Fibroblast of skin of abdomen (primary cell): ENCODE measurements around the gene RASL10B.
A peak's percentile ranks its signal among the peaks of the same experiment; 100 is the strongest.
"Not testable (repeated sequence)": the region's sequence is repeated elsewhere in the genome, so short reads cannot be mapped to it uniquely, and the experiment has no call there.

Source experiments
- DNase-seq: peaks from one replicate; pipeline ENCODE4 v3.0.0-alpha.2; 2013

The RASL10B gene

DNA sequence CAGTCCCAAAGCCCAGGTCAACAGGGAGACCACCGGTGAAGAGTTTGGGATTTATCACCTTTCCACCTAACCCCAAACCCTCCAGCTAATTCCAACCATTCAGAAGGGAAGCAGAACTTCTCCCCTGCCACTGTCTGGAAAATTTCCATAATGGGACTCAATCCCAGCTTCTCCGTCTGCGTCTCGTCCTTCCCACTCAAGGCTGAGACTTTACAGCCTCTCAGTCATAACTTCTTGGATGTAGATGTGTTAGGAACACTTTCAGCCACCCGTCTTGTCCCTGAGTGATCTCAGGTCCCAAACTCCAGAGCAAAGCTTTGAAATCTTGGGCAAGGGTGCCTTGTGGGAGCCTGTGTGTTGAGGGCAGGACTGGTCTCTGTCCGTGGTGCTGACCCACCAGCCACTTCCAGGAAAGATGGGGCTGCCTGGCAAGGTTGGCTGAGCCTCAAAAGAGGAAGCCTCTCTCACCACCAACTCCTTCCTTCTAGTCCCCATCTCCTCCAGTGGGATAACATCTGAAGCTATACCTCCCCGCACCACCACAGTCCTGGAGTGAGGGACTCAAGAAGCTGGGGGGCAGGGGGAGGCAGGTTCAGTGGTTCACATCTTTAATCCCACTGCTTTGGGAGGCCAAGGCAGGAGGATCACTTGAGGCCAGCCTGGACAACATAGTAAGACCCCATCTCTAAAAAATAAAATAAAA lies 12.3 kb downstream of the RASL10B start:
- peak; percentile 25 for DNase-seq

- DNase-seq: no peak
Observed at GRCh38 chr17:35744830-35745229, 13.4 kb downstream of the RASL10B start.

- DNase-seq: no peak
Observed at GRCh38 chr17:35745246-35745645, 13.8 kb downstream of the RASL10B start.

- no peak for DNase-seq
Observed at GRCh38 chr17:35745749-35746320, 14.4 kb downstream of the RASL10B start.

DNA sequence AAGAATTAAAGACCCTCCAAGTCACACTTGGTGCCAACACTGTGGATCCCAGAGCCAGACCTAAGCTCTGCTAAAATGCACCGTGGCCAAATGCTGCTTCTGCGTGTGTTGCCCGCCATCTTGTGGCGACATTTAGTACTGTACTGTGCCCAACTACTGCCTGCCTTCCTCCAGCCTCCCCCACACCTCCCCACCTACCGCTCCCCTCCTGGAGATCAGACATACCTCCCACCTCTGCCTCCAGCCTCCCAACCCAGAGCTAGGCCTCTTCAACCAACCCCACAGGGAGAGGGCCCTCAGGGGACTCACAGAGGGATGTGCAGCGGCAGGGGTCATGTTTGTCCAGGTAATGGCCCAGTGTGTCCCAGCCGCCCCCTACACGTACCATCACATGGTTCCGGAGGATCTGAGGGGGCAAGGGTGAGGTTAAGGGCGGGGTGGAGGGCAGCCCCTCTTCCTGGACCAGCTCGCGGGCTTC lies 16.1 kb downstream of the RASL10B start:
- DNase-seq: peak; percentile 68

DNA sequence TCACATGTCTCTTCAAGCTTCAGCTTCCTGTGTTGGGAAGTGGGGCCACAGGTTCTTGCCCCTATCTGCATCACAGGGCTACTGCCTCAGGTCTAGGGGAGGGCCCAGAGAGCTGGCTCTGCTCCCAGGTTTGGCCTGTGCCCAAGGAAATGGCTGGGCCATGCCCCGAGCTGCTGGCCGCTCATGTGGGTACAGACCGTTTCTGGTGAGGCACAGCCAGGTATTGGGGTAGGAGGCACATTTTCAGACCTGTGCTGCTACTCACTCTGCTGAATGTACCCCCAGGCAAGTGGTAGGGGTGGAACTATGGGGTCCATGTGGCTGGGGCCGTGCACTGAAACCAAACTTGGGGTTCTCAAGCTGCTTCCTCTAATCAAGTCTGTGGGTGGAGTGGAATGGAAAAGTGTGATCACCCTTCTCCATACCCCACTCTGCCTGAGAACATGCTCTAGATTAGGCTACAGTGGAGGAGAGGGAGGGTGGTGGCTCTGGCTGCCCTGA lies 17.0 kb downstream of the RASL10B start:
- no peak for DNase-seq

DNA sequence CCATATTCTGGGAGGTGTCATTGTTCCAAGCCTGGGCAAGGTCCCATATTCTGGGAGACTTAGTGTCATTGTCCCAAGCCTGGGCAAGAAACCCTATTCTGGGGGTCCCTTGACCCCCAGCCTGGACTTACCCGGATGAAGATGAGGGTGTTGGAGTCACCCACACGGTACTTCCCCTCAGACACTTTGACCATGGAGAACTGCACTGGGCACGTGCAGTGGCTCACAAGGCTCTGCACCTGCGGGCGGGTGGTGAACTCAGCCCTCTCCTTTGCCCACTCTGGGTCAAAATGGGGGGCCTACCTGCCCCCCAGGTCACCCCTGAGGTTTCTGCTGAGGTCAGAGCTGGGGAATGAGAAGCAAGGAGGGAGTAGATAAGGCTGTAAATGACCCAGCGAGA lies 17.5 kb downstream of the RASL10B start:
- DNase-seq: no peak

DNA sequence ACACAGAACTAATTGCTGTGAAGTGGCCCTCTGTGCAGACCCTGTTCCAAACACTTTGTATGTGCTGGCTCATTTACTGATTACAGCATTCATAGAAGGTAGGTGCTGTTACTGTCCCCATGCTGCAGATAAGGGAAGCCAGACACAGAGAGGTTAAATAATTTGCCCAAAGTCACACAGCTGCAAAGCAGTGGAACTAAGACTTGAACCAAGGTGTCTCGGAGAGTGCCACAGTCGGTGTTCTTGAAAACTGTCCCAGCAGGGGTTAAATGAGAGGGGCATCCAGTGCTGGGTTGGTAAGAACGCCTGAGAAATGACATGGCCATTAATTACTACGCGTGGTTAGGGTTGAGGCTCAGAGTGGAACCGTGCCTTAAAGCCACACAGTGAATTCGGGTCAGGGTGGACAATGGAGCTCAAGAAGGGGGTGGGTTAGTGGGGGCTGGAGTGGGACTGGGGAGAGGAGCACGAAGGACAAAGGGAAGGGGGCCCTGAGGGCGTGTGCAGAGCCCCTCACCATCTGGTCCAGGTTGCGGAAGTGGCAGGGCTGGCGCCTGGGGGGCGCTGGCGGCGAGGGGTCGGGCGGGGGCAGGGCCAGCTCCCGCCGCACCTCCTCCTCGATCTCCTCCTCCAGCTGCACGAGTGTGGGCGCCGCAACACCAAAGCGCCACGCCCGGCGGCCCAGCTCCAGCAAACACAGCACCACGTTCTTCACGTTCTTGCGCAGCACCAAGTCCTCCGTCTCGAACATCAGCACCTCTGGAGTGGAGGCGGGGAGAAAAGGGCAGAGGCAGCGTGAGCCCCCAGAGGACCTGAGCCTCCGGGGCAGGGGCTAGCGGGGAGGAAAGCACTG lies 18.3 kb downstream of the RASL10B start:
- peak; percentile 27 for DNase-seq

GRCh38 chr17:35750526-35751395 lies 19.3 kb downstream of the RASL10B start:
- DNase-seq: no peak

DNA sequence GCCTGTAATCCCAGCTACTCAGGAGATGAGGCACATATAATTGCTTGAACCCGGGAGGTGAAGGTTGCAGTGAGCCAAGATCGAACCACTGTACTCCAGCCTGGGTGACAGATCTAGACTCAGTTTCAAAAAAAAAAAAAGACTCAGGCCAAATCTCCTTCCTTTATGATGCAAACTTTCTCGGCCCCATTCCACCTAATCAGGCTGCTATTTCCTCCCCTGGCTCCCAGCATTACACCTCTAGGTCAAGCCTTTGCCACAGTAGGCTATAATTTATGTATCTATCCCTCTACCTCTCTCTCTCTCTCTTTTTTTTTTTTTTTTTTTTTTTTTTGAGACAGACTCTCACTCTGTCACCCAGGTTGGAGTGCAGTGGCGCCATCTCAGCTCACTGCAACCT lies 20.1 kb downstream of the RASL10B start:
- not testable (repeated sequence) for DNase-seq

DNA sequence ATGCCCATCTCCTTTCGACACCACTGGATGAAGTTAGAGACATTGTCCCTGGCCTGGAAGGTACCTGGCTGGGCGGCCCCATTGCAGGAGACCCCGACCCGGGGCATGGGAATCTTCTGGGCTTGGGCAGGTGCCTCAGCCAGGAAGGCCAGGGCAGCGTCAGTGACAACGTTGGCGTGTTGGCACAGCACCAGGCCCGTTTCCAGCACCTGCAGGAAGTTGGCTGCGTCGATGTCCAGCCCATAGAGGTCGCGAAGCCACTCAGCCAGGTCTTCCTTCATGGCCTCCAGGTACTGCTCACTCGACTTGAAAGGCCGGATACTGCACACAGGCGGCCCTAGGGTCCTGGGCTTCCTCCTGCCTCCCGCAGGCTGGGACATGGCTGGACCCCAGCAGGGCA lies 21.0 kb downstream of the RASL10B start:
- DNase-seq: no peak

DNA sequence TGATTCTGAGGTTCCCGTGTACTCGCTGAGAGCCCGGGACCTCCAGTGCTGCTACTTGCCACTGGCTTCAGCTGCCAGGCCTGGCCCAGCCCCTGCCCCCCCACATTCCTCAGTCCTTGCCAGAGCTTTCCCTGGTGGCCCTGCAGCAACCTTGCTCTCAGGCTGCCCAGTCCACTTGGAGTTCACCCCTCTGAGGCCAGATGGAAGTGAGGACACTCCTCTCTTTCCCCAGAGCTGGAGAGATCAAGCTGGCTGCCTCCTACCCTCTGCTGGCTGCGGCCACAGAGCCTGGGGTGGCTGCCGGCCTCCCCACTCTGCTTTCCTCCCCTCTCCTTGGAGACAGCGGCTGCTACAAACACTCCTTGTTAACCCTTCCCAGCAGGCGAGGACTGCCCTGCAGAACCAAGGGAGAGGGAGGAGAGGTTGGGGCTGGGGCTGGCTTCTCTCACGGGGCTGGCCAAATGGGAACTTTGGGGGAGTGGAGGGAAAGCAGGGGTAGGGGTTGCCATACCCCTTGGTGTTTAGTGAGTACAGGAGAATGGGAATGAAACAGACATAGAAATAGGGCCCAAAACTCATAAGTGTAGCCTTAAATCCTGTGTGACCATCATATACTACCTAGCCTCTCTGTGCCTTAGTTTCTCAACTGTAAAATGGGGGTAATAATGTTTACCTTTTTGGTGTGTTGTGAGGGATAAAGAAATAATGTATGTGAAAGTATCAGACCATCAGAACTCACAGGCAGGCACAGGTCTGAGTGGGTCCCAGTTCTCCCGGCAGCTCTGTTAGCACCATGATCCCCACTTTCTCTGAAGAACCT lies 21.7 kb downstream of the RASL10B start, which contains the start of gene GAS2L2:
TSS of gene GAS2L2 (minus strand) at position 295 of the 820 bp plus-strand sequence. CDS start 389 bp downstream, outside the sequence.
- no peak for DNase-seq

GRCh38 chr17:35757243-35757642 lies 25.8 kb downstream of the RASL10B start:
- no peak for DNase-seq

DNA sequence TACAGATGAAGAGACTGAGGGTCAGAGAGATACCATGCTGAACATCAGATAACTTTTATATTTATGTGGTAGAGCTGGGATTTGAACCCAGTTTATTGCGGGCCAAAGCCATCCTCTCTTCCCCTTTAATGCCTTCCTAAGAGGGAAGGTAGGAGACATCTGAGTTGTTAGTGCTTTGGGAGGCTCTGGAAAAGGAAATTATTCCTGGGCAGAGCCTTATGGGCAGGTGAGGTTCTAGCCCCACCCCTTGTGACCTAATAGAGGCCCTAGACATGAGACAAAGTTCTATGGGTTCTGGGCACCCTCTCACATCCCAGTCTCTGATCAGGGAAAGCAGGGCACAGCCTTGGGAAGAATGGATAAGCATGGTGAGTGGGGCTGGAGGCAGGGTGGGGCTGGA lies 29.1 kb downstream of the RASL10B start, which contains the start of gene C17orf50:
TSS of gene C17orf50 (plus strand) at position 301 of the 400 bp plus-strand sequence. CDS start at position 356, 55 bp downstream.
- DNase-seq: no peak

DNA sequence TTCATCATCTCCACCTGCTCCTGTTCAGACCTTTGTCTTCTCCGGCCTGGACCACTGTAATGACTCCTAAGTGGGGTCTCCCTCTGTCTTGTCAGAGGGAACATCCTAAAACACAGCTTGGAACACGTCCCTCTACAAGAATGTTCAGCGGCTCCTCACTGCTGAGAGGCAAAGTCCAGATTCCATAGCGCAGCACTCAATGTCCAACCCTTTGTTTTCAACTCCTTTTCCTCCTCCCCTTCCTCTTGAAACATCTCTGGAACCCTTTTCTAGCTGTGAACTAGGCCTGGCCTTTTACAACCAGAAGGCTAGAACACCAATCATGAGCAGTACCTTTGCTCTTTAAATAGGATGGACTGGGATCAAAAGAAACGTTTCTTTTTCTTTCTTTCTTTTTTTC lies 30.2 kb downstream of the RASL10B start:
- no peak for DNase-seq

DNA sequence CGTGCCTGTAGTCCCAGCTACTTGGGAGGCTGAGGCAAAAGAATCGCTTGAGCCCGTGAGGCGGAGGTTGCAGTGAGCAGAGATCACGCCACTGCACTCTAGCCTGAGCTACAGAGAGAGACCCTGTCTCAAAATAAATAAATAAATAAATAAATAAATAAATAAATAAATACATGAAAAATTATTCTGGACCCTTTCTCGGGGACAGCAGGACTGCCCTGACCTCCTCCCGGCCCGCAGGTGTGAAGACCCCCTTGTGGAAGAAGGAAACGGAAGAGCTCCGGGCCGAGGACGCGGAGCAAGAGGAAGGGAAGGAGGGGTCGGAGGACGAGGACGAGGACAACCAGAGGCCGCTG lies 32.3 kb downstream of the RASL10B start:
- no peak for DNase-seq

- DNase-seq: peak; percentile 67
Observed at GRCh38 chr17:35764123-35764991, 32.9 kb downstream of the RASL10B start.

GRCh38 chr17:35765086-35765710 lies 33.8 kb downstream of the RASL10B start:
- peak; percentile 45 for DNase-seq

- no peak for DNase-seq
Observed at GRCh38 chr17:35765756-35766488, 34.5 kb downstream of the RASL10B start.
